SK-N-SH treated with all-trans-retinoic acid at 6 μM for 48 hours (cell line): ENCODE measurements around the gene ABCC5.

Source experiments
- ATAC-seq: fragments of 200-7000 bp; cut with Tn5 transposase; 3 replicates; pipeline ENCODE4 v1.9.1; 2020; ENCODE audit warnings: mild to moderate bottlenecking, moderate library complexity
- ARNTL ChIP-seq: fragments of 450-650 bp; formaldehyde crosslinking; IDR thresholded peaks from 2 replicates; pipeline ENCODE4 v1.5.0; 2020; ENCODE audit warnings: low read depth, mild to moderate bottlenecking, moderate library complexity, borderline replicate concordance
- BACH2 ChIP-seq: fragments of 250-450 bp; sonication (Bioruptor Pico); IDR thresholded peaks from 2 replicates; pipeline ENCODE4 v1.9.0; 2021; ENCODE audit warnings: mild to moderate bottlenecking, borderline replicate concordance
- CREB5 ChIP-seq: fragments of 250-450 bp; sonication (Bioruptor Pico); IDR thresholded peaks from 2 replicates; pipeline ENCODE4 v1.5.1; 2020; ENCODE audit warnings: low read depth, mild to moderate bottlenecking, moderate library complexity
- CSDC2 ChIP-seq: fragments of 250-450 bp; sonication (Bioruptor Pico); IDR thresholded peaks from 2 replicates; pipeline ENCODE4 v1.5.0; 2020; ENCODE audit warnings: mild to moderate bottlenecking, moderate library complexity
- ESRRG ChIP-seq: fragments of 250-450 bp; sonication (Bioruptor Pico); IDR thresholded peaks from 2 replicates; pipeline ENCODE4 v1.6.1; 2021; ENCODE audit warnings: mild to moderate bottlenecking
- GLIS3 ChIP-seq: fragments of 250-450 bp; sonication (Bioruptor Pico); IDR thresholded peaks from 2 replicates; pipeline ENCODE4 v1.5.0; 2020; ENCODE audit warnings: mild to moderate bottlenecking, moderate library complexity
- OSR1 ChIP-seq: fragments of 250-450 bp; sonication (Bioruptor Pico); IDR thresholded peaks from 2 replicates; pipeline ENCODE4 v1.8.0; 2022; ENCODE audit warnings: moderate library complexity, mild to moderate bottlenecking, inconsistent platforms
- RARB ChIP-seq: fragments of 250-450 bp; sonication (Bioruptor Pico); IDR thresholded peaks from 2 replicates; pipeline ENCODE4 v1.8.0; 2021; ENCODE audit warnings: mild to moderate bottlenecking, moderate library complexity
- SNAI2 ChIP-seq: fragments of 250-450 bp; sonication (Bioruptor Pico); IDR thresholded peaks from 2 replicates; pipeline ENCODE4 v1.5.0; 2020; ENCODE audit warnings: mild to moderate bottlenecking, moderate library complexity
- TCF4 ChIP-seq: fragments of 250-450 bp; sonication (Bioruptor Pico); IDR thresholded peaks from 2 replicates; pipeline ENCODE4 v1.8.0; 2021; ENCODE audit warnings: mild to moderate bottlenecking, moderate library complexity, borderline replicate concordance
- TOX ChIP-seq: fragments of 250-450 bp; sonication (Bioruptor Pico); IDR thresholded peaks from 2 replicates; pipeline ENCODE4 v1.8.0; 2021; ENCODE audit warnings: mild to moderate bottlenecking, moderate library complexity, borderline replicate concordance
- ZC3H10 ChIP-seq: fragments of 250-450 bp; sonication (Bioruptor Pico); IDR thresholded peaks from 2 replicates; pipeline ENCODE4 v1.5.1; 2021; ENCODE audit warnings: mild to moderate bottlenecking, moderate library complexity
- ZFP30 ChIP-seq: fragments of 450-650 bp; formaldehyde crosslinking; IDR thresholded peaks from 2 replicates; pipeline ENCODE4 v1.5.0; 2022; ENCODE audit warnings: mild to moderate bottlenecking, moderate library complexity
- ZNF565 ChIP-seq: fragments of 450-650 bp; formaldehyde crosslinking; conservative IDR thresholded peaks from 2 replicates; pipeline ENCODE4 v1.5.0; 2020; ENCODE audit warnings: low read depth, mild to moderate bottlenecking, moderate library complexity
- ZNF70 ChIP-seq: fragments of 450-650 bp; formaldehyde crosslinking; IDR thresholded peaks from 2 replicates; pipeline ENCODE4 v1.5.0; 2020; ENCODE audit warnings: mild to moderate bottlenecking, moderate library complexity
- ZNF8 ChIP-seq: fragments of 450-650 bp; formaldehyde crosslinking; IDR thresholded peaks from 2 replicates; pipeline ENCODE4 v1.5.0; 2020; ENCODE audit warnings: mild to moderate bottlenecking, moderate library complexity
- TF ChIP-seq, protein P1 (sequence below): fragments of 250-450 bp; sonication (Bioruptor Pico); IDR thresholded peaks from 2 replicates; pipeline ENCODE4 v1.5.0; 2020; ENCODE audit warnings: mild to moderate bottlenecking, moderate library complexity
- TF ChIP-seq, protein P2 (sequence below): fragments of 250-450 bp; sonication (Bioruptor Pico); IDR thresholded peaks from 2 replicates; pipeline ENCODE4 v1.8.0; 2020; ENCODE audit warnings: mild to moderate bottlenecking, moderate library complexity, borderline replicate concordance
- TF ChIP-seq, protein P3 (sequence below): fragments of 250-450 bp; sonication (Bioruptor Pico); IDR thresholded peaks from 2 replicates; pipeline ENCODE4 v1.5.1; 2021; ENCODE audit warnings: mild to moderate bottlenecking, moderate library complexity

Gene ABCC5

DNA sequence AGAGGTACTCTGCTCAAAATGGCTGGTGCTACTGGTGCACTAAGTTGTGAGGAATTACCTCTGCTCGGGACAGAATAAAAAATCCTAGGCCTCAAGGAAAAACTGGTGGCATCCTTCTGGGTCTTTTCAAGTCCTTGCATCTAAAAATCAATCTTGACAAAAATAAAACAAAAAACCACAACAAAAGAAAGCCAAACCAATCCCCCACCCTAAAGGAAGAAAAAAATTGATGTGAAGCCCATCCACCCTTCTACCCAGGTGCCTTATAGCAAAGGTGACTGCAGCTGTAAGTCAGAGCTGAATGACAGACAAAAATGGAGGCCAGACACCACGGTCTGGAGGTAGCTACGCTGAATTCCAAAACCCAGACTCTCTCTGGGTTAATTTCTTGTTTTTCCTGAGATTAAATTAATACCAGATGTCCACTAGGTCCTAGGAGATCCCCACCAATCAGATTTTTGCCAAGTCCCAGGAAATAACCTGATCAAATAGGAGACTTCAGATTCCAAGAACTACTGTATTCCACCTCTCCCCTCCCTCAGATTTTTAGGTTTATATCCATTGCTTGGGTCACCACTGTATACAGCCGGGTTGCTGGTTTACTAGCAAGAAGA, 33.5 kb downstream of the ABCC5 start:
- TF ChIP-seq ZNF70 (CRISPR knock-in tag) (no peak), TCF4 (CRISPR knock-in tag) (peak; percentile 64; the same call in 1 of the 2 replicates), ZNF565 (CRISPR knock-in tag) (no peak), CREB5 (CRISPR knock-in tag) (no peak)
- TF ChIP-seq, protein P1, sequence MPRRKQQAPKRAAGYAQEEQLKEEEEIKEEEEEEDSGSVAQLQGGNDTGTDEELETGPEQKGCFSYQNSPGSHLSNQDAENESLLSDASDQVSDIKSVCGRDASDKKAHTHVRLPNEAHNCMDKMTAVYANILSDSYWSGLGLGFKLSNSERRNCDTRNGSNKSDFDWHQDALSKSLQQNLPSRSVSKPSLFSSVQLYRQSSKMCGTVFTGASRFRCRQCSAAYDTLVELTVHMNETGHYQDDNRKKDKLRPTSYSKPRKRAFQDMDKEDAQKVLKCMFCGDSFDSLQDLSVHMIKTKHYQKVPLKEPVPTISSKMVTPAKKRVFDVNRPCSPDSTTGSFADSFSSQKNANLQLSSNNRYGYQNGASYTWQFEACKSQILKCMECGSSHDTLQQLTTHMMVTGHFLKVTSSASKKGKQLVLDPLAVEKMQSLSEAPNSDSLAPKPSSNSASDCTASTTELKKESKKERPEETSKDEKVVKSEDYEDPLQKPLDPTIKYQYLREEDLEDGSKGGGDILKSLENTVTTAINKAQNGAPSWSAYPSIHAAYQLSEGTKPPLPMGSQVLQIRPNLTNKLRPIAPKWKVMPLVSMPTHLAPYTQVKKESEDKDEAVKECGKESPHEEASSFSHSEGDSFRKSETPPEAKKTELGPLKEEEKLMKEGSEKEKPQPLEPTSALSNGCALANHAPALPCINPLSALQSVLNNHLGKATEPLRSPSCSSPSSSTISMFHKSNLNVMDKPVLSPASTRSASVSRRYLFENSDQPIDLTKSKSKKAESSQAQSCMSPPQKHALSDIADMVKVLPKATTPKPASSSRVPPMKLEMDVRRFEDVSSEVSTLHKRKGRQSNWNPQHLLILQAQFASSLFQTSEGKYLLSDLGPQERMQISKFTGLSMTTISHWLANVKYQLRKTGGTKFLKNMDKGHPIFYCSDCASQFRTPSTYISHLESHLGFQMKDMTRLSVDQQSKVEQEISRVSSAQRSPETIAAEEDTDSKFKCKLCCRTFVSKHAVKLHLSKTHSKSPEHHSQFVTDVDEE (CRISPR knock-in tag) = 0 out of 2 replicates have a peak, but pooled peaks have one; percentile 17
- peak; percentile 81 for ATAC-seq

DNA sequence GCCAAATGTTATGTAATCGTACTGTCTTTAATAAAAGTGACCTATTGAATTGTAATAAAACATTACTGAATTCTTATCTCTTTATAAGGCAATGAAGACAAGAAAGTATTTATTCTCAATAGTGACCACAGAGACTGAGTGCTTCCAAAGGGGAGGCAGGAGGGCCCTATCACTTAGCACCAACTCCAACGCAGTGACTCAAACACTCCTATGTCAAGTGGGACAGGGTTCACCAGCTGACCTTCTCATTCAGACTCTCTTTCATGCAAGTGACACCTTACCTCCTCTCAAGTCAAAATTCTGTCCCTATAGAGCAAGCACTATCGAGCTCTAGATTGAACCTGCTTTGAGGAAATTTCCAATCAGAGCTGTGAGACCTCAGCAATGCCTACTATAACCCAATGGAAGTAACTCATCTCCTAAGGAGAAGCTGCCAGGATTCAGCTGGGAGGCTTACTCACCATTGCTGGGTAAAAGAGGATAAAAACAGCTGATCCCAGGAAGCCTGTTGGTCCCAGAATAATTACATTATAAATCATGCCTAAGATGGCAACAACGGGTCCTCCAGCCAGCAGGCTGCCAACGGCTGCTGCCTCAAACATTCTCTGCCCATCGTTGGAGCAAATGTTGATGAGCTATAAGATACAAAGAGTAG, 35.6 kb downstream of the ABCC5 start:
- TF ChIP-seq CSDC2 (CRISPR knock-in tag) (no peak), TOX (CRISPR knock-in tag) (no peak), ZNF8 (CRISPR knock-in tag) (no peak), CREB5 (CRISPR knock-in tag) (no peak), TCF4 (CRISPR knock-in tag) (no peak), ZFP30 (CRISPR knock-in tag) (no peak), BACH2 (no peak), ZNF70 (CRISPR knock-in tag) (no peak), ESRRG (CRISPR knock-in tag) (no peak), ZNF565 (CRISPR knock-in tag) (no peak), RARB (CRISPR knock-in tag) (no peak), ARNTL (CRISPR knock-in tag) (no peak), SNAI2 (CRISPR knock-in tag) (no peak)
- TF ChIP-seq, protein P2, sequence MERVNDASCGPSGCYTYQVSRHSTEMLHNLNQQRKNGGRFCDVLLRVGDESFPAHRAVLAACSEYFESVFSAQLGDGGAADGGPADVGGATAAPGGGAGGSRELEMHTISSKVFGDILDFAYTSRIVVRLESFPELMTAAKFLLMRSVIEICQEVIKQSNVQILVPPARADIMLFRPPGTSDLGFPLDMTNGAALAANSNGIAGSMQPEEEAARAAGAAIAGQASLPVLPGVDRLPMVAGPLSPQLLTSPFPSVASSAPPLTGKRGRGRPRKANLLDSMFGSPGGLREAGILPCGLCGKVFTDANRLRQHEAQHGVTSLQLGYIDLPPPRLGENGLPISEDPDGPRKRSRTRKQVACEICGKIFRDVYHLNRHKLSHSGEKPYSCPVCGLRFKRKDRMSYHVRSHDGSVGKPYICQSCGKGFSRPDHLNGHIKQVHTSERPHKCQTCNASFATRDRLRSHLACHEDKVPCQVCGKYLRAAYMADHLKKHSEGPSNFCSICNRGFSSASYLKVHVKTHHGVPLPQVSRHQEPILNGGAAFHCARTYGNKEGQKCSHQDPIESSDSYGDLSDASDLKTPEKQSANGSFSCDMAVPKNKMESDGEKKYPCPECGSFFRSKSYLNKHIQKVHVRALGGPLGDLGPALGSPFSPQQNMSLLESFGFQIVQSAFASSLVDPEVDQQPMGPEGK = no peak
- TF ChIP-seq, protein P3, sequence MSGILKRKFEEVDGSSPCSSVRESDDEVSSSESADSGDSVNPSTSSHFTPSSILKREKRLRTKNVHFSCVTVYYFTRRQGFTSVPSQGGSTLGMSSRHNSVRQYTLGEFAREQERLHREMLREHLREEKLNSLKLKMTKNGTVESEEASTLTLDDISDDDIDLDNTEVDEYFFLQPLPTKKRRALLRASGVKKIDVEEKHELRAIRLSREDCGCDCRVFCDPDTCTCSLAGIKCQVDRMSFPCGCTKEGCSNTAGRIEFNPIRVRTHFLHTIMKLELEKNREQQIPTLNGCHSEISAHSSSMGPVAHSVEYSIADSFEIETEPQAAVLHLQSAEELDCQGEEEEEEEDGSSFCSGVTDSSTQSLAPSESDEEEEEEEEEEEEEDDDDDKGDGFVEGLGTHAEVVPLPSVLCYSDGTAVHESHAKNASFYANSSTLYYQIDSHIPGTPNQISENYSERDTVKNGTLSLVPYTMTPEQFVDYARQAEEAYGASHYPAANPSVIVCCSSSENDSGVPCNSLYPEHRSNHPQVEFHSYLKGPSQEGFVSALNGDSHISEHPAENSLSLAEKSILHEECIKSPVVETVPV (CRISPR knock-in tag) = no peak
- ATAC-seq = no peak

GRCh38 chr3:183980403-183980802, 37.3 kb downstream of the ABCC5 start:
- ATAC-seq = no peak
- TF ChIP-seq ZNF565 (CRISPR knock-in tag) (no peak), ZC3H10 (CRISPR knock-in tag) (no peak), ESRRG (CRISPR knock-in tag) (no peak), OSR1 (CRISPR knock-in tag) (no peak), ZNF8 (CRISPR knock-in tag) (no peak), GLIS3 (CRISPR knock-in tag) (no peak), RARB (CRISPR knock-in tag) (no peak), BACH2 (no peak), SNAI2 (CRISPR knock-in tag) (no peak)
- TF ChIP-seq, protein P1 (CRISPR knock-in tag) = no peak
- TF ChIP-seq, protein P2 = no peak
- TF ChIP-seq, protein P3 (CRISPR knock-in tag) = no peak
